CD14-positive monocyte (primary cell): ENCODE measurements around the gene CNGB1. TPM values are rescaled to one million over a fixed set of nuclear protein-coding genes. Genes with fewer than 3 reads are reported as not detected.

Source experiments
- DNase-seq, 3 donors: peaks; one replicate each; pipeline ENCODE4 v3.0.0-alpha.2; 2011 to 2022
- H2AFZ ChIP-seq: 2 replicates; pipeline ENCODE4 v1.6.0; 2012; ENCODE audit warnings: mild to moderate bottlenecking, low read depth, low read length, inconsistent platforms; ENCODE audit not compliant: insufficient read depth, poor library complexity, severe bottlenecking
- H3K27ac ChIP-seq, 2 donors: 1 replicate in 1 of 2; 2 replicates in 1 of 2; pipeline ENCODE4 v1.5.1; 2012 to 2013; ENCODE audit warnings: low read length in 2 of 2, control low read depth in 1 of 2, inconsistent platforms in 1 of 2, low read depth in 1 of 2, mild to moderate bottlenecking in 1 of 2
- H3K27me3 ChIP-seq, 2 donors: one replicate each; pipeline versions ENCODE4 v1.6.0 to v1.6.1; 2011 to 2013; ENCODE audit warnings: low read length in 2 of 2; ENCODE audit not compliant: control insufficient read depth in 2 of 2, insufficient read depth in 2 of 2
- H3K36me3 ChIP-seq, 2 donors: replicated peaks in 1 of 2; 1 replicate in 1 of 2; 2 replicates in 1 of 2; pipeline versions ENCODE4 v1.5.1 to v1.6.1; 2012 to 2013; ENCODE audit warnings: low read length in 2 of 2, control low read depth in 1 of 2, inconsistent platforms in 1 of 2, mild to moderate bottlenecking in 1 of 2; ENCODE audit not compliant: insufficient read depth in 2 of 2, control insufficient read depth in 1 of 2
- H3K4me1 ChIP-seq, 2 donors: 1 replicate in 1 of 2; 2 replicates in 1 of 2; pipeline versions ENCODE4 v1.5.1 to v1.6.1; 2012 to 2013; ENCODE audit warnings: low read length in 2 of 2, control low read depth in 1 of 2, inconsistent platforms in 1 of 2, mild to moderate bottlenecking in 1 of 2, moderate library complexity in 1 of 2; ENCODE audit not compliant: insufficient read depth in 2 of 2, control insufficient read depth in 1 of 2
- H3K4me2 ChIP-seq: replicated peaks from 2 replicates; pipeline ENCODE3; 2012; ENCODE audit warnings: low read length, moderate library complexity, mild to moderate bottlenecking; ENCODE audit not compliant: poor library complexity, severe bottlenecking; ENCODE audit errors: extremely low read depth
- H3K4me3 ChIP-seq, 3 experiments: fragments of 200-600 bp in 1 of 3; sonication (generic) in 1 of 3; replicated peaks in 1 of 3; 1 replicate in 2 of 3; 2 replicates in 1 of 3; pipeline ENCODE4 v1.5.1; 2011 to 2013; ENCODE audit warnings: low read length in 3 of 3, mild to moderate bottlenecking in 3 of 3, control low read depth in 2 of 3, low read depth in 2 of 3, inconsistent platforms in 1 of 3, moderate library complexity in 1 of 3
- H3K79me2 ChIP-seq: 2 replicates; pipeline ENCODE4 v1.6.0; 2012; ENCODE audit warnings: mild to moderate bottlenecking, control low read depth, inconsistent platforms, low read length, moderate library complexity; ENCODE audit not compliant: insufficient read depth
- H3K9ac ChIP-seq: 2 replicates; pipeline ENCODE4 v1.6.0; 2017; ENCODE audit warnings: low read length, mild to moderate bottlenecking; ENCODE audit not compliant: insufficient read depth, poor library complexity, severe bottlenecking
- H3K9me3 ChIP-seq, 2 donors: replicated peaks in 1 of 2; 1 replicate in 1 of 2; 2 replicates in 1 of 2; pipeline versions ENCODE4 v1.5.1 to v1.6.1; 2012 to 2013; ENCODE audit warnings: low read length in 2 of 2, control low read depth in 1 of 2; ENCODE audit not compliant: control insufficient read depth in 1 of 2, insufficient read depth in 1 of 2
- H4K20me1 ChIP-seq: 2 replicates; pipeline ENCODE4 v1.6.0; 2012; ENCODE audit warnings: mild to moderate bottlenecking, low read length, control low read depth, moderate library complexity; ENCODE audit not compliant: insufficient read depth
- H3K27ac Mint-ChIP-seq, 7 donors: one replicate each; pipeline ENCODE4 v1.8.0; 2020; ENCODE audit warnings: mild to moderate bottlenecking in 7 of 7, mixed read lengths in 7 of 7, moderate library complexity in 6 of 7, inconsistent platforms in 2 of 7
- H3K27me3 Mint-ChIP-seq, 3 donors: one replicate each; pipeline ENCODE4 v1.8.0; 2021 to 2022; ENCODE audit warnings: low read depth in 3 of 3, mild to moderate bottlenecking in 3 of 3, mixed read lengths in 3 of 3, moderate library complexity in 3 of 3, inconsistent platforms in 1 of 3
- H3K36me3 Mint-ChIP-seq, 2 donors: one replicate each; pipeline ENCODE4 v1.8.0; 2020; ENCODE audit warnings: mixed read lengths in 2 of 2, inconsistent platforms in 1 of 2, mild to moderate bottlenecking in 1 of 2
- H3K4me1 Mint-ChIP-seq: one replicate; pipeline ENCODE4 v1.8.0; 2020; ENCODE audit warnings: mild to moderate bottlenecking, mixed read lengths
- H3K4me3 Mint-ChIP-seq, 2 donors: one replicate each; pipeline ENCODE4 v1.8.0; 2020; ENCODE audit warnings: mild to moderate bottlenecking in 2 of 2, mixed read lengths in 2 of 2, moderate library complexity in 1 of 2
- H3K9me3 Mint-ChIP-seq, 7 donors: one replicate each; pipeline ENCODE4 v1.8.0; 2020 to 2022; ENCODE audit warnings: mixed read lengths in 7 of 7, mild to moderate bottlenecking in 6 of 7, moderate library complexity in 6 of 7, inconsistent platforms in 2 of 7
- WGBS: methylation state at CpG from one replicate; pipeline ENCODE4 v1.1.5; 2013; ENCODE audit warnings: missing lambda C conversion rate; ENCODE audit not compliant: insufficient coverage; 5-methylcytosine and 5-hydroxymethylcytosine counted together
- intact Hi-C, 2 donors: fragments of 100-400 bp; cut with micrococcal nuclease; formaldehyde crosslinking; loops; one replicate each; pipeline versions ENCODE4 v1.15.0 to v1.15.1; 2023
- polyA plus RNA-seq, 3 donors: library from polyadenylated mRNA; depleted of rRNA in 1 of 3; unstranded in 2 of 3; stranded (reverse) in 1 of 3; fragments of 300-500 nt in 2 of 3; fragments of >200 nt in 1 of 3; fragmentation: Illumina TruSeq in 2 of 3; gene quantifications; 1 replicate in 2 of 3; 2 replicates in 1 of 3; pipeline ENCODE4 v1.2.3, GENCODE V29; 2012 to 2021
- TF ChIP-seq, protein P1 (sequence below): fragments of 200-600 bp; IDR thresholded peaks from one replicate; pipeline ENCODE4 v1.8.0; 2022; ENCODE audit warnings: antibody characterized with exemption, mild to moderate bottlenecking

CNGB1 gene
- polyA plus RNA-seq, 3 donors, result not detected

- peaks cover 7% of the 10 kb centered on the region for H3K4me1 Mint-ChIP-seq
- Histone ChIP-seq H3K4me2 (no peak overlapping the region), H3K27me3 (no peaks in the 10 kb centered on the region), H3K27ac (no peak overlapping the region), H3K4me1 (no peaks in the 10 kb centered on the region), H3K36me3 (no peaks in the 10 kb centered on the region), H3K79me2 (no peaks in the 10 kb centered on the region), H3K9ac (no peak overlapping the region), H3K9me3 (no peaks in the 10 kb centered on the region), H4K20me1 (no peaks in the 10 kb centered on the region), H2AFZ (peak overlapping the region; percentile 21), H3K4me3 (no peak overlapping the region)
- WGBS, result 89% methylated on average over 9 of the region's 11 CpGs
- H3K36me3 Mint-ChIP-seq, result no peaks in the 10 kb centered on the region
- H3K4me3 Mint-ChIP-seq, result no peak overlapping the region
- no peaks in the 10 kb centered on the region for H3K9me3 Mint-ChIP-seq
- no peak overlapping the region for H3K27ac Mint-ChIP-seq
- H3K27me3 Mint-ChIP-seq, result peaks cover 6 to 19% (median 10%) of the 10 kb centered on the region in 3 donors
- intact Hi-C loops, result no loop called here
- DNase-seq, result no peak
- TF ChIP-seq, protein P1, sequence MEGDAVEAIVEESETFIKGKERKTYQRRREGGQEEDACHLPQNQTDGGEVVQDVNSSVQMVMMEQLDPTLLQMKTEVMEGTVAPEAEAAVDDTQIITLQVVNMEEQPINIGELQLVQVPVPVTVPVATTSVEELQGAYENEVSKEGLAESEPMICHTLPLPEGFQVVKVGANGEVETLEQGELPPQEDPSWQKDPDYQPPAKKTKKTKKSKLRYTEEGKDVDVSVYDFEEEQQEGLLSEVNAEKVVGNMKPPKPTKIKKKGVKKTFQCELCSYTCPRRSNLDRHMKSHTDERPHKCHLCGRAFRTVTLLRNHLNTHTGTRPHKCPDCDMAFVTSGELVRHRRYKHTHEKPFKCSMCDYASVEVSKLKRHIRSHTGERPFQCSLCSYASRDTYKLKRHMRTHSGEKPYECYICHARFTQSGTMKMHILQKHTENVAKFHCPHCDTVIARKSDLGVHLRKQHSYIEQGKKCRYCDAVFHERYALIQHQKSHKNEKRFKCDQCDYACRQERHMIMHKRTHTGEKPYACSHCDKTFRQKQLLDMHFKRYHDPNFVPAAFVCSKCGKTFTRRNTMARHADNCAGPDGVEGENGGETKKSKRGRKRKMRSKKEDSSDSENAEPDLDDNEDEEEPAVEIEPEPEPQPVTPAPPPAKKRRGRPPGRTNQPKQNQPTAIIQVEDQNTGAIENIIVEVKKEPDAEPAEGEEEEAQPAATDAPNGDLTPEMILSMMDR, result no peak
These were observed 70.0 kb downstream of the CNGB1 start for GRCh38 chr16:57900796-57901479.

- Mint-ChIP-seq H3K9me3 (no peaks in the 10 kb centered on the region), H3K27me3 (peaks cover 4 to 15% (median 9%) of the 10 kb centered on the region in 3 donors), H3K4me3 (no peak overlapping the region), H3K27ac (peak overlapping the region in 2 of 7 donors; percentile 14 to 54), H3K4me1 (peaks cover 12% of the 10 kb centered on the region), H3K36me3 (no peaks in the 10 kb centered on the region)
- Histone ChIP-seq H3K4me1 (peaks cover under 1 to 2% of the 10 kb centered on the region in 2 donors), H3K27me3 (no peaks in the 10 kb centered on the region), H3K9me3 (no peaks in the 10 kb centered on the region), H3K79me2 (no peaks in the 10 kb centered on the region), H3K4me3 (no peak overlapping the region), H3K36me3 (no peaks in the 10 kb centered on the region), H4K20me1 (no peaks in the 10 kb centered on the region), H2AFZ (no peak overlapping the region), H3K27ac (no peak overlapping the region), H3K9ac (no peak overlapping the region), H3K4me2 (no peak overlapping the region)
- 33% methylated on average over 9 of the region's 12 CpGs for WGBS
- DNase-seq, result peak; percentile 50 to 66 (median 64)
- TF ChIP-seq, protein P1, result peak; percentile 92
- intact Hi-C loops, result loop anchor here in 1 of 2 donors (2.0 kb wide), 1 partner anchor 105 kb away; no protein-coding TSS in a partner anchor
These were observed 70.9 kb downstream of the CNGB1 start for GRCh38 chr16:57899771-57900661.
